Lower leg skin (tissue), 3 donors: Measurements from ENCODE around the gene SMIM41.

ENCODE experiments used
- CTCF ChIP-seq, 3 donors: fragments of 450-650 bp; IDR thresholded peaks; one replicate each; pipeline ENCODE4 v1.5.1; 2016; ENCODE audit warnings: antibody characterized with exemption in 3 of 3, mild to moderate bottlenecking in 3 of 3, moderate library complexity in 2 of 3
- POLR2A ChIP-seq, 2 donors: fragments of 450-650 bp; IDR thresholded peaks; one replicate each; pipeline ENCODE4 v1.6.1; 2016 to 2017; ENCODE audit warnings: antibody characterized with exemption in 2 of 2, mild to moderate bottlenecking in 1 of 2, moderate library complexity in 1 of 2

GRCh38 chr12:52056801-52057637, 22.5 kb upstream of the SMIM41 start:
- TF ChIP-seq CTCF (IDR thresholded peaks at IDR 0.05) = no peak
- TF ChIP-seq POLR2A (IDR thresholded peaks at IDR 0.05) = no peak
